HG03039 (cell line): ENCODE data around the gene MDFI.

ENCODE experiments used
- ATAC-seq: cut with Tn5 transposase; IDR thresholded peaks from one replicate; pipeline ENCODE4 v1.9.1; 2021; ENCODE audit warnings: mild to moderate bottlenecking, moderate library complexity; ENCODE audit not compliant: unreplicated experiment

Gene MDFI

DNA sequence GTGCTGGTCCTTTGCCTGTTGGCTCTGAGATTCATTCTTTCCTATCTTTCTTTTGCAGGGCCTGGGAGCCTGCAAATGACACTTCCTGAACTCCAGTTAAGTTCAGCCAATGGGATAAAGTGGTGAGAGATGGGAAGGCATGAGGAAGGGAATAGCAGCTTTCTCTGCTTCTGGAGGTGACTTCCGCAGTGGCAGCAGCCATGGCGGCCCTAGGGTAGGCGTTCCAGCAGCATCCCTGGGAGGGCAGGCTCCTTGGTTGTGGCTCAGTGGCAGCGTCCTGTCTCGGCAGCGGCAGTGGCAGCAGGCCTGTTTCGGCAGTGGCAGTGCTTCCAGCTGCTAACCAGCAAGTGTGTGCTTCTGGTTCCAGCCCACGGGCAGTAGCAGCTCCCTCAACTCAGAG, 7.3 kb upstream of the MDFI start:
- no peak for ATAC-seq

GRCh38 chr6:41633056-41633634, 5.1 kb upstream of the MDFI start:
- no peak for ATAC-seq

DNA sequence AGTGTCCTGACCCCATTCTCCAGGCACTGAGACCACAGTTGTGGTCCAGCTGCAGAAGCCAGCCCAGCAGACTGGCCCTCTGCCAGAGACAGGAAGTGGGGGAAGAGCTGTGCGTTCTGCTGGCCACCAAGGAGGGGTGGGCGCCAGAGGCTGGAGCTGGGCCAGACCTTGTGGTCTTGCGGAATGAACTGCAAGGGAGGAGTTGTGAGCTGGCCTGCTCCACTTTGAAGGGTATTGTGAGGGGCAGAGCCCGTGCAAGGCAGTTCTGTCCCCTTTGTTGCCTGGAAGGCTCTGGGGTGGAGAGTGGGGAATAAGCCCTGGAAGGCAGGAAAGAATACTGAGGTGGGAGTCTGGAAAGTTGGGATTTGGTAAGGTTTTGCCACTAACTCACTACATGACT, 3.6 kb upstream of the MDFI start:
- no peak for ATAC-seq

DNA sequence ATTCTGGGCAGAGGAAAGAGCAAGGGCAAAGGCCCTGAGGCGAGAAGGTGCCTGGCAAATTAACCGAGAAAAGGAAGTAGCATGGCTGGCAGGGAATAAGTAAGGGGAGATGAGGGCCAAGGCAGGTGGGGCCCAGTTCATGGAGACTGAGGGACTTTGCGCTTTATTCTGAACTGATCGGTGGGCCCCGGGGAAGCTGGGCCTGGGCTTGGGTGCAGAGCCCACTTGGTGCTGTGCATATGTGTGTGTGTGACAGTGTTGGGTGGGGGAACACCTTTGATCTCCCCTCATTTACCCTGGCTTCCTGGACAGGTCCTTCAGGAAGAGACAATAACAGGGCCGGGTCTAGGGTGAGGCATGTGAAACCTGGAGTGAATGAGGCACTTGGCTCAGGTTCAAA, 2.9 kb upstream of the MDFI start:
- no peak for ATAC-seq

- no peak for ATAC-seq
Observed at GRCh38 chr6:41636833-41637193, 1.5 kb upstream of the MDFI start.

DNA sequence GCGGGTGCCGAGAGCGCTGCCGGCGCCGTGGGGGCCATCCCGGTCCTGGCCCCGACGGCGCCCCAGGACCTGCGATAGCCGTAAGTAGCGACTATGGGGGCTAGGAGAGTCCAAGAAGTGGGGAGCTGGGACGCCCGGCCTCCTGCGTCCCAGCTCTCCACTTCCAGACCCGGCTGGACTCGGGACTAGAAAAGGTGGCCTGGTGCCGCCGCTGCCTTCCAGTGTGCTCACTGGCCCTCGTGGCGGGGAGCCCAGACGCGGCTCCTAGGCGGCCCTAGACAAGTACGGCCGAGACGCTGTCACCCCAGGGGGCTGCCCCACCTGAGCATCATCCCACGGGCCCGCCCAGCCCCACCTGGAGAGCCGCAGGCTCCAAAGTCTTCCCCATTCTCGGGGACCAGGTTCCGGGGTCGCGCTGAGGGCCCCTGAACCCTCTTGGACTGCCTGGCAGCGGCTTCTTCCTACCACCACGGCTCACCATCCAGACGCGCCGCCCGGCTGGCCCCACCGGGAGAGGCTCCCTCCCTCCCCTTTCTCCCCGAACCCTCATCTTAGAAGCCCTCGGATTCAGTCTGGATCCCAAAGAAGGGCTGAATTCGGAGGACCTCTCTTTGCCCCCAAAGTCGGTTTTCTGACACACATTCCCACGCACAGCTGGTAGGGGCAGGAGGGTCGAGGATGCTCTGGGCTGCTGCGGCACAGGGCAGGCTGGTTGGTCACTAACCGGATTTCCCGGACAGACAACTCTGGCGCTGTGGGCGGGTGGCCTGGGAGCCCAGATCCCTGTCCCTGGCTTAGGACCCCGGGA, 870 bp upstream of the MDFI start:
- ATAC-seq, result no peak

DNA sequence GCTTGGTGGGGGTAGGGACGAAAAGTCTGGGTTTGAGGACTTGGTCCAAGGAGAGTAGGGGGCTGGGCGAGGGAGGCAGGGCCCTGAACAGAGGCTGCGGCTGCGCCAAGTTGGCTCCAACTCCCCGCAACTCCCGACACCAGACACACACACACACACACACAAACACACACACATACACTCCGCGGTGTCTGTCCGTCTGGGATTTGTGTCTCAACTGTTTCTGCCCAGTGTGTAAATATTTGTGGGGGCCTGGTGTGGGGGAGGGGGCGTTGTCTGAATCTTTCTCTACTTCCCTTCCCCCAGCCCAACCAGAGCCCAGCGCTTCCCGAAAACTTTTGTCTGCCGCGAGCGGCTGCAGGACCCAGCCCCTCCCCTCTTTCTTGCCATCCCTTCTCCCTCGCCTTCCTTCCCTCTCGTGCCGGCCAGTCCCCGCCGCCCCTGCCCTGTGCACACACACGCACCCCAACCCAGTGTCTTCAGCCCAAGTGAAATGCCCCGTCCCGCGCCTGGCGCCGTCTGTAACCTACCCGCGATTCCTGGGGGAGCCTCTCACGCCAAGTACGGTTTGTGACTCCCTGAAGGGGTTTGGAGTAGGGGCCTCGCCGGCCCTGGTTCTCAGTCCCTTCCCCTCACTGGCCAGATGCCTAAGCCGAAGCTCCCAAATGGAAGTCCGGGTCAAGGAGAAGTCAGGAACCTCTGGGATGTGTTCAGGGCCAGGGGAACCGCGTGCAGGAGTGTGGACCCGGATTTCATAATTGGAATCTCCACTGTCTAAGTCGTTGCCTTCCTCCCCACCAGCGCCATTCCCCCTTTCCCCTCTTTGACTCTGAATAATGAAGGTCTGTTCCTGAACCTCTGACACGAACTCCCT, 904 bp downstream of the MDFI start:
- ATAC-seq, result no peak

- ATAC-seq, result no peak
Observed at GRCh38 chr6:41639809-41640371, 1.6 kb downstream of the MDFI start.

- ATAC-seq, result no peak
Observed at GRCh38 chr6:41640426-41640825, 2.2 kb downstream of the MDFI start.

DNA sequence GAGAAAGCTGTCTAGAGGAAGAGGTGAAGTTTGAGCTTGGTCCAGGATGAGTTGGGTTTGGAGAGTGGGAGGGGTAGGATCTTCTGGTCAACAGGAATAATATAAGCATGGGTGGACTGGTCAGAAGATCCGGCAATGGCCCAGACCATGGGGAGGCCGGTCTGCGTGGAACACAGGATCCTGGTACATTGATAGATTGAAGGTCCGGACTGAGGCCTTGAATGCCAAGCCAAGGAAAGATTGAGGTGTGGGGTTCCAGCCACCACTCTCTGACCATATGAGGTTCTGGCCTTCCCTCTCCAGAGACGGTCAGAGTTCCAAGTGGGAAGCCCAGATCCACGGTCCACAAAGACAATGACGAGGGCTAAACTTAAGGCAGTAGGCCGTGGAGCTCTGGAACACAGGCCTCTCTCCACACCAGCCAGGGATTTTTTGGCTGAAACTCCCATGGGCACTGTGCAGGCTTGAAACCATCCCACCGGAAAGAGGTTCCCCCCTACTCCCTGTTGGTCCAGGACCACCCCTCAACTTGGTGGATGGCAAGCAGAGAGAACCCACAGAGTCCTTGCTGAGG, 3.2 kb downstream of the MDFI start:
- ATAC-seq, result no peak

DNA sequence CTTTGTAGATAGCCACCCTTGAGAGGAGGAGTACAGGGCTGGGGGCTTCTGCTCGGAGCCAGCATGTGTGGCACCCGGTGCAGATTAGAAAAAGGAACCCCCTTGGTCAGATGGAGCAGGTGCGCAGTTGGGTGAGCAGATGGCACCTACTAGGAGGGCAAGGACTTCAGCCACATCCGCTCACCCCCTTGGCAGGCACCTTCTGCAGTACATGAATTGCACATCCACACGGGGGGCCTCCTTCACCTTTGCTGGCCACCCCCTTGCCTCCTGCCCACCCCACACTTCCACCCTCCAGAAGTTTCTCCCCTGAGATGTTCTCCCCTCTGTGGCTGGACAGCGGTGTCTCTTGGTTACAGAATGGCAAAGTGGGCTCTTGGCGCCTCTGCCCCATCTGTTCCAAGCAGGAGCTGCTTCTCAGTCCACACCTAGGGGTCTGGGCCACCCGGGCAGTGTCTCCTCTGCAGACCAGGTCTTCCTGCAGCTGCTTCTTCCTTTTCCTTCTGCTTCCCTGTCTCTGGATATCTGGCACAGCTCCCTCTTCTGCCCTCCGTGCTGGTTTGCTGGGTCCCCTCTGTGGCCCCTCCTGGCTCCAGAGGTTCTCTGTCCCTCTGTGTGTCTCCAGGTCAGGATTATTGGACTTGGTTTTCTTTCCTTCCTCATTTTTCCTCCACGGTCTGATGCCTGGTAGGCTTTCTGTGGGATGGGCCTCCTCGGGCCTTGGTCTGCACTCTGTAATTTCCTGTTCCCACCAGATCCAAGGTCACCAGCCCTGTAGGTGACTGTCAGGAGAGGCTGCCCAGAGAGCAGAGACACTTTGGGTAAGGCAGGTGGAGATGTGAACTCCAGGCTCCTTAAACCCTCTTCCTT, 4.1 kb downstream of the MDFI start:
- ATAC-seq, result no peak

GRCh38 chr6:41642960-41643898, 5.0 kb downstream of the MDFI start:
- ATAC-seq, result no peak

DNA sequence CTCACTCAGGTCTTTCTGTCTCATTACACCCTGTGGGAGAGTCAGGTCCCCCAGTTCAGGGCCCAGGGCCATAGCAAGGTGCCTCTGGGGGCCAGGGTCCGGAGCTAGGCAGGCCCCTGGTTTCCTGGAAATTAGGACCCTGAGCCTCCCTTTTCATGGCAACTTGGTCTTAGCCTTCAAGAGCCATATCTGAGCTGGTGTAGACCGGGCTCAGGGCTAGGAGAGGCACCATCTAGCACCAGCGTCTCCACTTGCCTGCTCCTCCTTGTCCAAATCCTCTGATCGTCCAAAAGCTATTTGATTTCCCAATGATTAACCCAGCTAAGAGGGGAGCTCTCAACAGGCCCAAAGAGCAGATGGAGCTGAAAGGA, 5.6 kb downstream of the MDFI start:
- no peak for ATAC-seq

GRCh38 chr6:41644297-41644879, 6.1 kb downstream of the MDFI start:
- no peak for ATAC-seq

DNA sequence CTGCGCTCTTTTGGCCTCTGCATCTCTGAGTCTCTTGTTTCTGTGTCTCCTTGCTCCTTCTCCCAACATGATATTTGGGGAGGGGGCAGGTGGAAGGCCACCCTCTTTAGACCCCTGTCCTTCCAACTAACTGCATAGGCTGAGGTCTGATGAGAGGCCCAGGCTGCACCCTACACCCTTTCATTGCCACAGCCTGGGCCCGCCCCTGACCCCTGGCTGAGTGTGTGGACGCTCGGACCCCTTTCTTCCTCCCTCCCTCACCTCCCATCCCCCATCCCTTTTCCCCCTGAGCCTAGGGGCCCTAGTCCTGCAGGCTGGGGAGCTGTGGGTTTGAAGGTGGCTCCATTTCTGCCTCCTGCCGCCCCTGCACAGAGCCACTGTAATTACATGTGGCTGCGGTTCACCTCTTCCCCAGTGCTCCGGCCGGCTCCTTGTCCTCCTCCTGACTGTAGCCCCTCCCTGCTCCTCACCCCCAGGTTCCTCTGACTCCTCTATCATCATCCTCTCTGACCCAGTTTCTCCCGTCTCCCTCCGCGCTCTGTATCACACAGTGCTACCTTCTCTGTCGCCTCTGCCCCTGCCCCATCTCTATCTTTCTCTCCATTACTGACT, 6.8 kb downstream of the MDFI start:
- ATAC-seq, result no peak

DNA sequence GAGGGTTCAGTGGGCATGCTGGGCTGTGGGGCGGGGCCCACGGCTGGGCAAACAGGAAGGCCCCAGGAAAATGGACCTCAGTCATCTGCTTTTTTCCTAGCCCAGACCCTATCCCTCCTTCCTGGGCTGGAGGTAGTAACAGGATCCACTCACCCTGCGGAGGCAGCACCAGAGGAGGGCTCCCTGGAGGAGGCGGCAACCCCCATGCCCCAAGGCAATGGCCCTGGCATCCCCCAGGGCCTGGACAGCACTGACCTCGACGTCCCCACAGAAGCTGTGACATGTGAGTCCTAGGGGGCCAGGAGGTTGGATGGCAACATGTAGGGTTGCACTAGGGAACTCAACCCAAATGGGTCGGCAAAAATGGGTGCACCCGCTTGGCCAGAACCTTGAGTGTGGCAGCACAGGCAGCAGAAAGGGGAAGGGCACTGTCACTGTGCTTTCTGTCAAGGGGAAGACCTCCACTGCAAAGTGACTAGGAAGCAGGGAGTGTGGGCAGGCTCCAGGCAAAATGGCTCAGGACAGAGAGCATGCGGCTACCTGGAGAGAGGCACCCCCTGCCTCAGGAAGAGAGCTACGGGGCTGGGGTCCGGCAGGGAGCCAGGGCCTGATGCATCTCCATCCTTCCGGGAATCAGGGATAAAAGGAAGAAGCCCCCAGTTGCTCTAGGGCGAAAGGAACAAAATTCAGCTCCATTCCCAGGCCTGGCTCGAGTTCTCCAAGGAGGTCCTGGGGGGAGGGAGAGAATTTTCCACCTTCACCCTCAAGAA, 7.9 kb downstream of the MDFI start:
- ATAC-seq, result no peak

- ATAC-seq, result no peak
Observed at GRCh38 chr6:41647061-41647511, 8.8 kb downstream of the MDFI start.
